H1 (cell line): ENCODE results near the gene COL19A1. TPM values are rescaled to one million over a fixed set of nuclear protein-coding genes. Genes with fewer than 3 reads are reported as not detected.

Source experiments
- CTCF ChIA-PET: fragments of 300-600 bp; sonication (Branson Sonifier 250); formaldehyde crosslinking; loops from one replicate; lab custom pipeline; 2021; ENCODE audit not compliant: partially characterized antibody; lab: Charles Lee
- POLR2A ChIA-PET: fragments of 300-600 bp; sonication (Branson Sonifier 250); formaldehyde crosslinking; loops from one replicate; lab custom pipeline; 2021; ENCODE audit warnings: inconsistent platforms; ENCODE audit not compliant: partially characterized antibody; lab: Charles Lee
- DNase-seq, 2 experiments: peaks; one replicate each; pipeline versions ENCODE4 v3.0.0 to v3.0.0-alpha.2; 2010 to 2022; ENCODE audit warnings: low spot score in 2 of 2, low read depth in 1 of 2, mixed read lengths in 1 of 2
- FAIRE-seq: peaks from 2 replicates; lab custom pipeline; 2011; peaks lifted over from hg19 to GRCh38; lab: Jason Lieb, UNC
- H2AFZ ChIP-seq: 2 replicates; pipeline ENCODE4 v1.8.1; 2012; ENCODE audit warnings: low read length, inconsistent platforms
- H2AK5ac ChIP-seq: 2 replicates; pipeline ENCODE4 v1.6.1; 2013; ENCODE audit warnings: low read depth, low read length
- H2BK120ac ChIP-seq: replicated peaks from 2 replicates; pipeline ENCODE3; 2013; ENCODE audit warnings: low read depth, low read length, inconsistent platforms
- H2BK12ac ChIP-seq: 2 replicates; pipeline ENCODE4 v1.6.1; 2013; ENCODE audit warnings: low read depth, low read length
- H2BK15ac ChIP-seq: 2 replicates; pipeline ENCODE4 v1.6.1; 2013; ENCODE audit warnings: low read length
- H2BK20ac ChIP-seq: 2 replicates; pipeline ENCODE4 v1.6.1; 2013; ENCODE audit warnings: low read length
- H2BK5ac ChIP-seq: 2 replicates; pipeline ENCODE4 v1.6.1; 2013; ENCODE audit warnings: low read depth, low read length
- H3K14ac ChIP-seq: 2 replicates; pipeline ENCODE4 v1.6.1; 2013; ENCODE audit warnings: inconsistent platforms; ENCODE audit not compliant: insufficient read length
- H3K18ac ChIP-seq: 2 replicates; pipeline ENCODE4 v1.6.1; 2013; ENCODE audit warnings: low read length; ENCODE audit errors: extremely low read depth
- H3K23ac ChIP-seq: 2 replicates; pipeline ENCODE4 v1.6.1; 2013; ENCODE audit warnings: inconsistent platforms; ENCODE audit not compliant: insufficient read length
- H3K23me2 ChIP-seq: 2 replicates; pipeline ENCODE4 v1.6.1; 2013; ENCODE audit warnings: low read depth, low read length
- H3K27ac ChIP-seq: 2 replicates; pipeline ENCODE4 v1.6.1; 2011; ENCODE audit warnings: low read depth, low read length, inconsistent platforms
- H3K27me3 ChIP-seq, 4 experiments: replicated peaks in 1 of 4; 1 replicate in 1 of 4; 2 replicates in 3 of 4; pipeline versions ENCODE4 v1.6.1 to v1.8.1; 2011 to 2013; ENCODE audit warnings: low read length in 3 of 4, mild to moderate bottlenecking in 3 of 4, inconsistent platforms in 2 of 4, mixed read lengths in 2 of 4, moderate library complexity in 1 of 4; ENCODE audit not compliant: control insufficient read depth in 3 of 4, insufficient read depth in 3 of 4; ENCODE audit errors: extremely low read depth in 1 of 4
- H3K36me3 ChIP-seq, 4 experiments: 2 replicates each; pipeline versions ENCODE4 v1.6.1 to v1.8.1; 2011 to 2013; ENCODE audit warnings: mild to moderate bottlenecking in 4 of 4, low read length in 3 of 4, moderate library complexity in 2 of 4, control low read depth in 1 of 4, inconsistent platforms in 1 of 4; ENCODE audit not compliant: insufficient read depth in 4 of 4, control insufficient read depth in 2 of 4
- H3K4ac ChIP-seq: replicated peaks from 2 replicates; pipeline ENCODE3; 2013; ENCODE audit warnings: low read length, low read depth, mixed read lengths, inconsistent platforms; ENCODE audit not compliant: insufficient read length
- H3K4me1 ChIP-seq, 4 experiments: replicated peaks in 1 of 4; 1 replicate in 1 of 4; 2 replicates in 3 of 4; pipeline versions ENCODE4 v1.6.1 to v1.8.1; 2011 to 2013; ENCODE audit warnings: low read length in 3 of 4, inconsistent platforms in 2 of 4, mixed read lengths in 1 of 4; ENCODE audit not compliant: insufficient read depth in 4 of 4, control insufficient read depth in 3 of 4
- H3K4me2 ChIP-seq, 2 experiments: 2 replicates each; pipeline versions ENCODE4 v1.6.1 to v1.8.1; 2011 to 2013; ENCODE audit warnings: low read depth in 2 of 2, low read length in 2 of 2, control low read depth in 1 of 2, inconsistent platforms in 1 of 2, mild to moderate bottlenecking in 1 of 2; ENCODE audit not compliant: insufficient read depth in 1 of 2
- H3K4me3 ChIP-seq, 4 experiments: fragments of 200-600, 300-600 bp in 1 of 4; sonication (generic), shearing (Covaris generic), sonication (Bioruptor Twin) in 1 of 4; 2 replicates each; pipeline versions ENCODE4 v1.5.1 to v1.8.1; 2011 to 2016; ENCODE audit warnings: low read length in 4 of 4, low read depth in 3 of 4, control low read depth in 2 of 4, inconsistent platforms in 2 of 4, mild to moderate bottlenecking in 2 of 4, mixed read lengths in 1 of 4, moderate library complexity in 1 of 4; ENCODE audit not compliant: insufficient read depth in 2 of 4; ENCODE audit errors: extremely low read depth in 1 of 4
- H3K56ac ChIP-seq: replicated peaks from 2 replicates; pipeline ENCODE3; 2013; ENCODE audit warnings: low read depth, mild to moderate bottlenecking, mixed read lengths, low read length, inconsistent platforms; ENCODE audit not compliant: insufficient read length
- H3K79me1 ChIP-seq: 2 replicates; pipeline ENCODE4 v1.6.1; 2013; ENCODE audit warnings: low read depth, low read length, control low read depth
- H3K79me2 ChIP-seq, 2 experiments: 2 replicates each; pipeline versions ENCODE4 v1.6.1 to v1.8.1; 2012 to 2013; ENCODE audit warnings: low read length in 2 of 2, mild to moderate bottlenecking in 2 of 2, inconsistent platforms in 1 of 2; ENCODE audit not compliant: insufficient read depth in 2 of 2, control insufficient read depth in 1 of 2
- H3K9ac ChIP-seq, 4 experiments: replicated peaks in 1 of 4; 1 replicate in 1 of 4; 2 replicates in 3 of 4; pipeline versions ENCODE4 v1.6.1 to v1.8.1; 2011 to 2013; ENCODE audit warnings: low read depth in 3 of 4, low read length in 3 of 4, control low read depth in 2 of 4, mild to moderate bottlenecking in 2 of 4, moderate library complexity in 2 of 4, inconsistent platforms in 1 of 4; ENCODE audit errors: extremely low read depth in 1 of 4
- H3K9me3 ChIP-seq, 2 experiments: 2 replicates each; pipeline versions ENCODE4 v1.6.1 to v1.8.1; 2012 to 2013; ENCODE audit warnings: mild to moderate bottlenecking in 2 of 2, moderate library complexity in 2 of 2, control low read depth in 1 of 2, inconsistent platforms in 1 of 2, low read depth in 1 of 2, low read length in 1 of 2, mixed read lengths in 1 of 2; ENCODE audit not compliant: insufficient read depth in 2 of 2
- H4K20me1 ChIP-seq, 2 experiments: replicated peaks in 1 of 2; 2 replicates each; pipeline versions ENCODE3 to v1.8.1; 2011 to 2013; ENCODE audit warnings: inconsistent platforms in 2 of 2, low read length in 2 of 2, mild to moderate bottlenecking in 1 of 2; ENCODE audit not compliant: insufficient read depth in 2 of 2, control insufficient read depth in 1 of 2
- H4K5ac ChIP-seq: 2 replicates; pipeline ENCODE4 v1.6.1; 2013; ENCODE audit warnings: low read length, low read depth, mixed read lengths, inconsistent platforms; ENCODE audit not compliant: insufficient read length
- H4K8ac ChIP-seq: 2 replicates; pipeline ENCODE4 v1.8.0; 2013; ENCODE audit warnings: mild to moderate bottlenecking, moderate library complexity, low read length, inconsistent platforms; ENCODE audit not compliant: insufficient read depth; ENCODE audit errors: extremely low read depth
- H4K91ac ChIP-seq: replicated peaks from 2 replicates; pipeline ENCODE3; 2013; ENCODE audit warnings: low read length, mixed read lengths, inconsistent platforms; ENCODE audit not compliant: insufficient read length
- FOSL1 ChIP-seq: IDR thresholded peaks from 2 replicates; pipeline ENCODE4 v1.6.1; 2011; ENCODE audit warnings: mild to moderate bottlenecking, low read depth, low read length, moderate library complexity; ENCODE audit not compliant: insufficient read depth
- GTF2F1 ChIP-seq: IDR thresholded peaks from 2 replicates; pipeline ENCODE4 v1.6.1; 2012; ENCODE audit warnings: low read depth, low read length, improper control_type of control experiment, borderline replicate concordance
- HDAC6 ChIP-seq: IDR thresholded peaks from one replicate; pipeline ENCODE4 v1.7.1; 2012; ENCODE audit warnings: low read depth, mild to moderate bottlenecking, inconsistent platforms, low read length, moderate library complexity
- JUN ChIP-seq: IDR thresholded peaks from 2 replicates; pipeline ENCODE4 v1.6.1; 2011; ENCODE audit warnings: low read depth, mild to moderate bottlenecking, improper control_type of control experiment, low read length
- PHF8 ChIP-seq: fragments of 200-600 bp; sonication (generic); conservative IDR thresholded peaks from 2 replicates; pipeline ENCODE4 v1.7.1; 2012; ENCODE audit warnings: low read depth, mild to moderate bottlenecking, inconsistent platforms, low read length, moderate library complexity
- POU5F1 ChIP-seq: IDR thresholded peaks from 2 replicates; pipeline ENCODE4 v1.6.1; 2011; ENCODE audit warnings: low read depth, mild to moderate bottlenecking, low read length, moderate library complexity
- RBBP5 ChIP-seq: IDR thresholded peaks from 2 replicates; pipeline ENCODE4 v1.7.1; 2012; ENCODE audit warnings: low read depth, mild to moderate bottlenecking, inconsistent platforms, low read length, moderate library complexity, borderline replicate concordance
- TEAD4 ChIP-seq: IDR thresholded peaks from 2 replicates; pipeline ENCODE4 v1.6.1; 2012; ENCODE audit warnings: low read depth, low read length, inconsistent platforms, mixed read lengths
- WGBS, 2 experiments: shearing (Covaris generic) in 1 of 2; methylation state at CpG; one replicate each; pipeline versions ENCODE4 v1.1.6 to v1.1.7; 2013 to 2015; ENCODE audit warnings: low lambda C conversion rate in 2 of 2, mixed read lengths in 2 of 2, inconsistent platforms in 1 of 2, low coverage in 1 of 2, missing lambda C conversion rate in 1 of 2; ENCODE audit not compliant: insufficient replicate concordance in 2 of 2, insufficient coverage in 1 of 2, insufficient read length in 1 of 2; ENCODE audit errors: extremely low coverage in 1 of 2, missing lambda C conversion rate in 1 of 2; 5-methylcytosine and 5-hydroxymethylcytosine counted together
- polyA plus RNA-seq, 7 experiments: library from polyadenylated mRNA; depleted of rRNA in 3 of 7; stranded (reverse) in 5 of 7; unstranded in 2 of 7; fragments of >200 nt in 5 of 7; fragments of 200-250 nt in 2 of 7; gene quantifications; 1 replicate in 5 of 7; 2 replicates in 1 of 7; 4 replicates in 1 of 7; pipeline versions ENCODE4 v1.2.1 to v1.2.3, GENCODE V29; 2011 to 2013; ENCODE audit warnings: missing spikeins in 2 of 7, mixed read lengths in 2 of 7
- total RNA-seq: library from RNA; stranded (reverse); fragmentation: NEBNext Ultra II Directional; extraction: Animal tissue kit (Norgen Biotek cat#: 25700); gene quantifications from 2 replicates; pipeline ENCODE4 v1.2.1, GENCODE V29; 2021
- TF ChIP-seq, protein P1 (sequence below): IDR thresholded peaks from 2 replicates; pipeline ENCODE4 v1.6.1; 2012; ENCODE audit warnings: inconsistent platforms

Gene COL19A1
- total and polyA plus RNA-seq, 2 of the 8 experiments (the other 6 are each of a cell fraction or from before 2014, with no cell fraction given) = not detected

GRCh38 chr6:69888482-69889233 lies 22.3 kb downstream of the COL19A1 start:
- no peaks in the 10 kb centered on the region for H3K27me3 ChIP-seq
- 96% methylated on average over 6 of the region's 6 CpGs; no CpG with 5 or more reads in 1 of the 2 experiments for WGBS, 2 experiments
- H3K9me3 ChIP-seq = no peaks in the 10 kb centered on the region
- H2BK12ac ChIP-seq = no peak overlapping the region
- no peak overlapping the region for H2AFZ ChIP-seq
- no peak overlapping the region for H3K56ac ChIP-seq
- no peak overlapping the region for H4K91ac ChIP-seq
- H2BK15ac ChIP-seq = no peak overlapping the region
- no peaks in the 10 kb centered on the region for H3K79me2 ChIP-seq
- no peak overlapping the region for H2BK20ac ChIP-seq
- no peaks in the 10 kb centered on the region for H3K4me1 ChIP-seq
- no peak overlapping the region for H3K4me3 ChIP-seq
- H4K20me1 ChIP-seq = no peaks in the 10 kb centered on the region
- no peaks in the 10 kb centered on the region for H3K23me2 ChIP-seq
- CTCF ChIA-PET = interaction anchor here (0.6 kb wide), 1 partner anchor 1249 kb away, joined by 3 read pairs; no protein-coding TSS in a partner anchor
- H3K23ac ChIP-seq = no peak overlapping the region
- no peak overlapping the region for H3K27ac ChIP-seq
- H2BK120ac ChIP-seq = no peak overlapping the region
- no peak overlapping the region for H3K18ac ChIP-seq
- no peak overlapping the region for H3K4me2 ChIP-seq
- H3K4ac ChIP-seq = no peak overlapping the region
- no peak for FAIRE-seq
- no peak overlapping the region for H2AK5ac ChIP-seq
- no peak overlapping the region for H4K8ac ChIP-seq
- no peaks in the 10 kb centered on the region for H3K36me3 ChIP-seq
- H3K14ac ChIP-seq = no peak overlapping the region
- H4K5ac ChIP-seq = no peak overlapping the region
- H3K9ac ChIP-seq = no peak overlapping the region
- H2BK5ac ChIP-seq = no peak overlapping the region
- no peaks in the 10 kb centered on the region for H3K79me1 ChIP-seq
- POLR2A ChIA-PET = no interaction called here
- DNase-seq = no peak
- no peak for TF ChIP-seq TEAD4
- TF ChIP-seq, protein P1, sequence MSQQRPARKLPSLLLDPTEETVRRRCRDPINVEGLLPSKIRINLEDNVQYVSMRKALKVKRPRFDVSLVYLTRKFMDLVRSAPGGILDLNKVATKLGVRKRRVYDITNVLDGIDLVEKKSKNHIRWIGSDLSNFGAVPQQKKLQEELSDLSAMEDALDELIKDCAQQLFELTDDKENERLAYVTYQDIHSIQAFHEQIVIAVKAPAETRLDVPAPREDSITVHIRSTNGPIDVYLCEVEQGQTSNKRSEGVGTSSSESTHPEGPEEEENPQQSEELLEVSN = no peak
- no peak for TF ChIP-seq FOSL1
- TF ChIP-seq PHF8 = no peak
- TF ChIP-seq JUN = no peak
- no peak for TF ChIP-seq POU5F1
- no peak for TF ChIP-seq GTF2F1
- no peak for TF ChIP-seq HDAC6
- no peak for TF ChIP-seq RBBP5
